ENCODE measurements around the gene RNF26.

DNA sequence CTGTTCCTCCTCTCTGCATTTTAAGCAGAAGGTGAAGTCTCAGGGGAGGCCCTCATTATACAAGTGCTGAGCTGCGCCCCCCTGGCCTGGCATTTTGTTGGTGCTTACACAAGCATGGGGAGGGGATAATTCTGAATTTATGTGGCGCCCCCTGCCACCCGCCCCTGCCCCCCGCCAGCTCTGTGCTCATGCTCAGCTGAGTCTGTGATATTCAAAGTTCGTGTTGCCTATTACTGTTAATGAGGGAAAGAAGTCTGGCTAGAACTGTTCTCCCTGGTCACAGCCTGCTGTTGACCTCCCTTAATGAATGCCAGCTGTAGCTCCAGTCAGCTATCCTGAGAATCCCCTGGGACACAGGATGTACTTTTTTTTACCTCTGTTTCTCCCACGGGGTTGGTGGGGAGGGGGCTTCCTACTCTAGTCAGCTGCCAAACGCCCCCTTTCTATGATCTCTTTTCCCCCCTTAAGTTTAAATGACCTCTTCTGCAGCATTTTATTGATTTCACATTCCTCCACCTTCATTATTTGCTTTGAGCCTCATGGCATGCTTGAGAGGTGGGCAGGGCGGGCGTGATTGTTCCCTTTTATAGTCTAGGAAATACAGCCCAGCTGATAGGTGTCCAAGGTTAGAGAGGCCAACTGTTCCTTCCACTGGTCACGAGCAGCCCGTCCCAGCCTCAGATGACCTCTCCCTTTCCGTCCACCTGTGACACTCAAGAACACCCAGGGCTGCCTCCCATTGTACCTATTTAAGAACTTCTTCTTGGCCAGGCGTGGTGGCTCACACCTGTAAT is 35.0 kb downstream of the RNF26 start:
- TF ChIP-seq POLR2AphosphoS2 (IDR thresholded peaks at IDR 0.05; ENCODE audit: low read depth, low read length) (no peak), EP300 (IDR thresholded peaks at IDR 0.05; ENCODE audit: borderline replicate concordance in 1 of 2, control insufficient read depth in 1 of 2, low read depth in 2 of 2, low read length in 2 of 2) (no peak), YY1 (IDR thresholded peaks at IDR 0.05; ENCODE audit: low read depth, low read length) (no peak), CTCF (IDR thresholded peaks at IDR 0.05 in 2 of 3, conservative IDR thresholded peaks at IDR 0.05 in 1 of 3; ENCODE audit: control insufficient read depth in 2 of 3, extremely low read depth in 1 of 3, insufficient read depth in 1 of 3, low read depth in 3 of 3, low read length in 3 of 3) (no peak), GABPA (IDR thresholded peaks at IDR 0.05; ENCODE audit: low read depth) (no peak)
- TF ChIP-seq, protein P1, sequence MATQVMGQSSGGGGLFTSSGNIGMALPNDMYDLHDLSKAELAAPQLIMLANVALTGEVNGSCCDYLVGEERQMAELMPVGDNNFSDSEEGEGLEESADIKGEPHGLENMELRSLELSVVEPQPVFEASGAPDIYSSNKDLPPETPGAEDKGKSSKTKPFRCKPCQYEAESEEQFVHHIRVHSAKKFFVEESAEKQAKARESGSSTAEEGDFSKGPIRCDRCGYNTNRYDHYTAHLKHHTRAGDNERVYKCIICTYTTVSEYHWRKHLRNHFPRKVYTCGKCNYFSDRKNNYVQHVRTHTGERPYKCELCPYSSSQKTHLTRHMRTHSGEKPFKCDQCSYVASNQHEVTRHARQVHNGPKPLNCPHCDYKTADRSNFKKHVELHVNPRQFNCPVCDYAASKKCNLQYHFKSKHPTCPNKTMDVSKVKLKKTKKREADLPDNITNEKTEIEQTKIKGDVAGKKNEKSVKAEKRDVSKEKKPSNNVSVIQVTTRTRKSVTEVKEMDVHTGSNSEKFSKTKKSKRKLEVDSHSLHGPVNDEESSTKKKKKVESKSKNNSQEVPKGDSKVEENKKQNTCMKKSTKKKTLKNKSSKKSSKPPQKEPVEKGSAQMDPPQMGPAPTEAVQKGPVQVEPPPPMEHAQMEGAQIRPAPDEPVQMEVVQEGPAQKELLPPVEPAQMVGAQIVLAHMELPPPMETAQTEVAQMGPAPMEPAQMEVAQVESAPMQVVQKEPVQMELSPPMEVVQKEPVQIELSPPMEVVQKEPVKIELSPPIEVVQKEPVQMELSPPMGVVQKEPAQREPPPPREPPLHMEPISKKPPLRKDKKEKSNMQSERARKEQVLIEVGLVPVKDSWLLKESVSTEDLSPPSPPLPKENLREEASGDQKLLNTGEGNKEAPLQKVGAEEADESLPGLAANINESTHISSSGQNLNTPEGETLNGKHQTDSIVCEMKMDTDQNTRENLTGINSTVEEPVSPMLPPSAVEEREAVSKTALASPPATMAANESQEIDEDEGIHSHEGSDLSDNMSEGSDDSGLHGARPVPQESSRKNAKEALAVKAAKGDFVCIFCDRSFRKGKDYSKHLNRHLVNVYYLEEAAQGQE (IDR thresholded peaks at IDR 0.05; ENCODE audit: low read depth, low read length), result no peak
